ENCODE results near the gene WEE2.
A peak's percentile ranks its signal among the peaks of the same experiment; 100 is the strongest.
"Not testable (repeated sequence)": the region's sequence is repeated elsewhere in the genome, so short reads cannot be mapped to it uniquely, and the experiment has no call there.

WEE2 gene

GRCh38 chr7:141708351-141708750 is at the start of gene WEE2:
Gene WEE2, plus strand, starts transcription at chr7:141708353. Its CDS starts 406 bp downstream, at chr7:141708759.
- DNase-seq (ENCODE audit: low spot score): no peak

- no peak for DNase-seq (ENCODE audit: low spot score)
These were observed 48.7 kb upstream of the WEE2 start for GRCh38 chr7:141659501-141659900.

GRCh38 chr7:141660259-141660658 is 47.9 kb upstream of the WEE2 start:
- no peak for DNase-seq (ENCODE audit: low spot score)

- peak; percentile 88 for DNase-seq (ENCODE audit: low spot score)
These were observed 44.9 kb upstream of the WEE2 start for GRCh38 chr7:141663081-141663849.

GRCh38 chr7:141664450-141664849 is 43.7 kb upstream of the WEE2 start:
- DNase-seq (ENCODE audit: low spot score): no peak

- no peak for DNase-seq (ENCODE audit: low spot score)
These were observed 42.7 kb upstream of the WEE2 start for GRCh38 chr7:141665208-141666035.

GRCh38 chr7:141666071-141666470 is 42.1 kb upstream of the WEE2 start:
- DNase-seq (ENCODE audit: low spot score): no peak

GRCh38 chr7:141668853-141669252 is 39.3 kb upstream of the WEE2 start:
- DNase-seq (ENCODE audit: low spot score): no peak

GRCh38 chr7:141671705-141672496 is 36.3 kb upstream of the WEE2 start:
- DNase-seq (ENCODE audit: low spot score): no peak

- peak; percentile 33 for DNase-seq (ENCODE audit: low spot score)
These were observed 34.8 kb upstream of the WEE2 start for GRCh38 chr7:141673346-141673745.

GRCh38 chr7:141674171-141674671 is 33.9 kb upstream of the WEE2 start:
- DNase-seq (ENCODE audit: low spot score): peak; percentile 90

- DNase-seq (ENCODE audit: low spot score): peak; percentile 48
These were observed 33.5 kb upstream of the WEE2 start for GRCh38 chr7:141674702-141675101.

GRCh38 chr7:141675436-141676215 is 32.5 kb upstream of the WEE2 start:
- no peak for DNase-seq (ENCODE audit: low spot score)

- no peak for DNase-seq (ENCODE audit: low spot score)
These were observed 31.5 kb upstream of the WEE2 start for GRCh38 chr7:141676618-141677017.

- no peak for DNase-seq (ENCODE audit: low spot score)
These were observed 29.1 kb upstream of the WEE2 start for GRCh38 chr7:141679014-141679413.

- DNase-seq (ENCODE audit: low spot score): peak; percentile 35
These were observed 22.7 kb upstream of the WEE2 start for GRCh38 chr7:141685285-141686023.

- no peak for DNase-seq (ENCODE audit: low spot score)
These were observed 22.1 kb upstream of the WEE2 start for GRCh38 chr7:141686074-141686473.

- no peak for DNase-seq (ENCODE audit: low spot score)
These were observed 21.5 kb upstream of the WEE2 start for GRCh38 chr7:141686670-141687069.

GRCh38 chr7:141688043-141688442 is 20.1 kb upstream of the WEE2 start:
- no peak for DNase-seq (ENCODE audit: low spot score)

- not testable (repeated sequence) for DNase-seq (ENCODE audit: low spot score)
These were observed 18.9 kb upstream of the WEE2 start for GRCh38 chr7:141689072-141689825.
